Upper lobe of left lung (tissue), 6 donors: Measurements from ENCODE around the gene CACNA1A. TPM values are rescaled to one million over a fixed set of nuclear protein-coding genes. Genes with fewer than 3 reads are reported as not detected.

Experiments used
- ATAC-seq, 2 donors: fragments of 200-7000 bp; cut with Tn5 transposase; one replicate each; pipeline ENCODE4 v1.9.1; 2022; ENCODE audit warnings: mild to moderate bottlenecking in 2 of 2, moderate library complexity in 2 of 2; ENCODE audit not compliant: low FRiP score in 2 of 2
- DNase-seq, 2 donors: peaks; one replicate each; pipeline ENCODE4 v3.0.0-alpha.2; 2019 to 2020
- H3K27ac ChIP-seq, 4 donors: fragments of 200-600 bp; sonication (generic); one replicate each; pipeline ENCODE4 v1.5.1; 2016 to 2019
- H3K27me3 ChIP-seq, 4 donors: fragments of 200-600 bp; sonication (generic); one replicate each; pipeline ENCODE4 v1.5.1; 2017 to 2019
- H3K36me3 ChIP-seq, 4 donors: fragments of 200-600 bp; sonication (generic); one replicate each; pipeline ENCODE4 v1.5.1; 2016 to 2019
- H3K4me1 ChIP-seq, 4 donors: fragments of 200-600 bp; sonication (generic); one replicate each; pipeline ENCODE4 v1.5.1; 2018 to 2019
- H3K4me3 ChIP-seq, 4 donors: fragments of 200-600 bp; sonication (generic); one replicate each; pipeline ENCODE4 v1.5.1; 2017 to 2019; ENCODE audit warnings: mild to moderate bottlenecking in 2 of 4, moderate library complexity in 1 of 4
- H3K9me3 ChIP-seq, 4 donors: fragments of 200-600 bp; sonication (generic); one replicate each; pipeline ENCODE4 v1.5.1; 2018 to 2019
- EP300 ChIP-seq, 4 donors: sonication (generic); formaldehyde crosslinking; IDR thresholded peaks; one replicate each; pipeline ENCODE4 v1.5.1; 2017; ENCODE audit warnings: antibody characterized with exemption in 4 of 4, control low read depth in 2 of 4
- POLR2A ChIP-seq, 4 donors: fragments of 450-650 bp; IDR thresholded peaks; one replicate each; pipeline ENCODE4 v1.5.1; 2016 to 2017; ENCODE audit warnings: antibody characterized with exemption in 4 of 4, mild to moderate bottlenecking in 2 of 4
- POLR2AphosphoS5 ChIP-seq, 2 donors: sonication (generic); formaldehyde crosslinking; IDR thresholded peaks; one replicate each; pipeline ENCODE4 v1.5.1; 2017; ENCODE audit warnings: antibody characterized with exemption in 2 of 2
- WGBS, 2 donors: methylation state at CpG; one replicate each; pipeline ENCODE4 v1.1.5; 2017 to 2018; 5-methylcytosine and 5-hydroxymethylcytosine counted together
- total RNA-seq, 6 donors: library from RNA; depleted of rRNA in 4 of 6; stranded (reverse); fragments of >200 nt in 4 of 6; gene quantifications; one replicate each; pipeline versions ENCODE4 v1.1.0 to v1.2.1, GENCODE V29; 2016 to 2021
- TF ChIP-seq, protein P1 (sequence below), 6 experiments: fragments of 450-650 bp in 4 of 6; fragments of 200-600 bp in 2 of 6; sonication (generic) in 2 of 6; IDR thresholded peaks; one replicate each; pipeline ENCODE4 v1.5.1; 2016 to 2019; ENCODE audit warnings: antibody characterized with exemption in 6 of 6
- donor health status: DM: no; HTN: no; CAD: no; lungs with moderate emphysema.
- donor health status: DM: no; HTN: yes; CAD: no; lungs with severe emphysema.

Gene CACNA1A
- total RNA-seq, 6 donors from 2014 or later = 0.29 to 0.69 (median 0.67) TPM; not detected in 1

DNA sequence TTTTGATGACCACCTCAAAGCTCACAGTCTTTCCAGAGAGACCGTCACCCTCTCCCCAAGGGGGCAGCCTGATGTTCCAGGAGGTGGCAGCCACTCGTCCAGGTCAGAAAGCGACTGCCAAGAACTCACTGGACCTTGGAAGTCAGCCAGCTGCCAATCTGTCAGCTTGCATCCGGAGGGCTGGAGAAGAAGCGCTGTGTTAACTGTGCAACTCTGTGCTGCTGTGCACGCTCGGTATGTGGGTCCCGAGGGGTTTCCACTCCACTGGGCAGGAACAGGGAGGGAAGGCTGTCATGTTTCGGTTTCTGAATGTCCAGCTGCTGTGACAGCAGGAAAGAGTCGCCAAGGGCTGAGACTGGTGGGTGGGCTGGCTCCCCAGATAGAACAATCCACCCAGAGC is 89.2 kb downstream of the CACNA1A start:
- TF ChIP-seq POLR2AphosphoS5 (IDR thresholded peaks at IDR 0.05) = no peak
- no peak for TF ChIP-seq EP300 (IDR thresholded peaks at IDR 0.05)
- TF ChIP-seq, protein P1, sequence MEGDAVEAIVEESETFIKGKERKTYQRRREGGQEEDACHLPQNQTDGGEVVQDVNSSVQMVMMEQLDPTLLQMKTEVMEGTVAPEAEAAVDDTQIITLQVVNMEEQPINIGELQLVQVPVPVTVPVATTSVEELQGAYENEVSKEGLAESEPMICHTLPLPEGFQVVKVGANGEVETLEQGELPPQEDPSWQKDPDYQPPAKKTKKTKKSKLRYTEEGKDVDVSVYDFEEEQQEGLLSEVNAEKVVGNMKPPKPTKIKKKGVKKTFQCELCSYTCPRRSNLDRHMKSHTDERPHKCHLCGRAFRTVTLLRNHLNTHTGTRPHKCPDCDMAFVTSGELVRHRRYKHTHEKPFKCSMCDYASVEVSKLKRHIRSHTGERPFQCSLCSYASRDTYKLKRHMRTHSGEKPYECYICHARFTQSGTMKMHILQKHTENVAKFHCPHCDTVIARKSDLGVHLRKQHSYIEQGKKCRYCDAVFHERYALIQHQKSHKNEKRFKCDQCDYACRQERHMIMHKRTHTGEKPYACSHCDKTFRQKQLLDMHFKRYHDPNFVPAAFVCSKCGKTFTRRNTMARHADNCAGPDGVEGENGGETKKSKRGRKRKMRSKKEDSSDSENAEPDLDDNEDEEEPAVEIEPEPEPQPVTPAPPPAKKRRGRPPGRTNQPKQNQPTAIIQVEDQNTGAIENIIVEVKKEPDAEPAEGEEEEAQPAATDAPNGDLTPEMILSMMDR (IDR thresholded peaks at IDR 0.05) = no peak
- Histone ChIP-seq H3K9me3 (peaks cover 0 to 9% (median 4%) of the 10 kb centered on the region in 4 donors), H3K36me3 (no peaks in the 10 kb centered on the region), H3K4me3 (no peak overlapping the region), H3K4me1 (no peaks in the 10 kb centered on the region), H3K27ac (no peak overlapping the region), H3K27me3 (no peaks in the 10 kb centered on the region)
- DNase-seq (no peak), ATAC-seq (no peak)
- 41 to 57% methylated on average over 3 to 10 of the region's 10 CpGs for WGBS, 2 donors

DNA sequence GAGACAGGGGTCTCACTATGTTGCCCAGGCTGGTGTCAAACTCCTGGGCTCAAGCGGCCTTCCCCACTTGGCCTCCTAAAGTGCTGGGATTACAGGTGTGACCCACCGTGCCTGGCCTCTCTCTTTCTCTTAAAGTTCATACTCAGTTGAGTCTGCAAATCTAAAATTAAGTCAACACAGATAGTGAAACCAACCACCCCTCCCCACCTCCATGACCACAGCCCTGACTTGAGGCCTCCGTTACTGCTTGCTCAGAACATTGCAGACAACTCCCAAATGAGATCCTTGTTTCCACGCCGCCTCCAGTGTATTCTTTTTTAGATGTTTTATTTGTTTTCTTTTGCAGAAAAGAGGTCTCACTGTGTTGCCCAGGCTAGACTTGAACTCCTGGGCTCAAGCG is 94.4 kb downstream of the CACNA1A start:
- no peak for ATAC-seq

DNA sequence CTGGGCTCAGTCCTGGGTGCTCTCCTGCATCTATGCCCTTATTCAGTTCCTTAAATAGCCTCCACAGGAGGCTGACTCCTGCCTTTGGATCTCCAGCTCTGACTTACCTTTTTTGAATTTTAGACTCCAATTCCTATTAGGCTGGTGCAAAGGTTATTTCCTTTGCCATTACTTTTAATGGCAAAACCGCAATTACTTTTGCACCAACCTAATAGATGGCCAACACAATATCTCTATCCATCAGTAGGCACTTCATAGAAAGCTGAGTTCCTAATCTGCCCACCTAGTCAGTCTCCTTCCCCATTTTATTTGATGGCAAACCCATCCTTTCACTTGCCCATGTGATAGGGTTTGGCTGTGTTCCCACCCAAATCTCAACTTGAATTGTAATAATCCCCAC is 95.3 kb downstream of the CACNA1A start:
- Histone ChIP-seq H3K4me1 (no peaks in the 10 kb centered on the region), H3K27ac (no peak overlapping the region), H3K9me3 (no peaks in the 10 kb centered on the region), H3K36me3 (no peaks in the 10 kb centered on the region), H3K27me3 (no peaks in the 10 kb centered on the region), H3K4me3 (no peak overlapping the region)
- TF ChIP-seq POLR2A (IDR thresholded peaks at IDR 0.05) (no peak), POLR2AphosphoS5 (IDR thresholded peaks at IDR 0.05) (no peak), EP300 (IDR thresholded peaks at IDR 0.05) (no peak)
- TF ChIP-seq, protein P1 (IDR thresholded peaks at IDR 0.05) = no peak
- ATAC-seq (no peak), DNase-seq (no peak)
- 89 to 100% methylated on average over 1 of the region's 1 CpG for WGBS, 2 donors

More for the DNA sequence above, 94.4 kb downstream of the CACNA1A start:
- no peak for DNase-seq
- H3K4me1 ChIP-seq = no peaks in the 10 kb centered on the region
- H3K27ac ChIP-seq = no peak overlapping the region
- H3K27me3 ChIP-seq = no peaks in the 10 kb centered on the region
- no peak overlapping the region for H3K4me3 ChIP-seq
- no peaks in the 10 kb centered on the region for H3K36me3 ChIP-seq
- TF ChIP-seq POLR2AphosphoS5 (IDR thresholded peaks at IDR 0.05) (no peak), EP300 (IDR thresholded peaks at IDR 0.05) (no peak)
- WGBS, 2 donors = 90 to 93% methylated on average over 6 of the region's 6 CpGs
- H3K9me3 ChIP-seq = no peaks in the 10 kb centered on the region

DNA sequence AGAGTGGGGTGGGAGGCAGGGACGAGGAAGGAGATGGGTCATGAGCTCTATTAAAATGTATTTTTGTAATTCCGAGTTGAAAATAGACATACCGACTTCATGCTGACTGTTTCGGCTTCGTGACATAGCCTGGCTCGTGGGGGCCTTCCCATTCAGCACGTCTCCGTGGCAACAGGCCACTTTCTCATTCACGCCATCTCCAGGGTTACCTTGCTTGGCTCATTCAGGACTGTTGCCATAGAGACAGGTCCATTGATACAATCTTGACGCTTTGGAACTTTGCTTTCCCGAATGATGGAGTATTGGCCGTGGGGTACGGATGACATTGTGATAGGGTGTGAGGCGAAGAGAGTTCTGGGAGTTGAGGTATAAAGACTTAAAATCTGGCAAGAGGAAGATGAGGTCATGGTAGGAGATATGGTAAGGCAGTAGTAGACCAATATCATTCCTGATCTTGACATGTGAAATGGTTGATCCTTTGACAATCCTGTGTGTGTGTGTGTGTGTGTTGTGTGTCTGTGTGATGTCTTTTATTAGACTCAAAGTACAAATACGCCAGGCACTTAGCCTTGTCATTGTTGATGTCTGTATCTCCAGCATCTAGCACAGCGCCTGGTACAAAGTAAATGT is 97.3 kb downstream of the CACNA1A start:
- TF ChIP-seq, protein P1 (IDR thresholded peaks at IDR 0.05) = no peak
- TF ChIP-seq EP300 (IDR thresholded peaks at IDR 0.05) (no peak), POLR2A (IDR thresholded peaks at IDR 0.05) (no peak), POLR2AphosphoS5 (IDR thresholded peaks at IDR 0.05) (no peak)
- Histone ChIP-seq H3K36me3 (no peaks in the 10 kb centered on the region), H3K4me3 (no peak overlapping the region), H3K27ac (no peak overlapping the region), H3K4me1 (no peaks in the 10 kb centered on the region), H3K9me3 (no peaks in the 10 kb centered on the region), H3K27me3 (no peaks in the 10 kb centered on the region)
- DNase-seq (no peak), ATAC-seq (no peak)
- 77 to 79% methylated on average over 16 of the region's 16 CpGs for WGBS, 2 donors

DNA sequence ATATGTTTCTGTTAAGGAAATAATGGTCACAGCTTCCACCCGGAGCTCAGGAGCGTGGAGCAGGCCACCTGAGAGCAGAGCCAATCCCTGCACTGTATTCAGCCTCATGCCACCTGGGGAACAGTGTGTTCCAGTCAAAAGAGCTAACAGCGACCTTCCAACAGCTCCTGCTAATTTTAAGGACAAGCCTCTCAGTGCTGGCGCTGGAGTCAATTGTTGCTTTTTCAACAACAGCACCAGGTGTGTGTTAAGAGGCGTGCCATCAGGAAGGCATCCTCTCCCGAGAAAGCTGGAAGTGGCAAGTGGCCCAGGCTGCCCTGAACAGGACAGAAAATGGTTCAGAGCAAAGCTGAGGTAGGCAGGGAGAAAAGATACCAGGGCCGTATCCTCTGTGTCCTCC is 102.0 kb downstream of the CACNA1A start:
- no peak for TF ChIP-seq EP300 (IDR thresholded peaks at IDR 0.05)
- TF ChIP-seq POLR2A (IDR thresholded peaks at IDR 0.05) = no peak
- no peak for TF ChIP-seq POLR2AphosphoS5 (IDR thresholded peaks at IDR 0.05)
- TF ChIP-seq, protein P1 (IDR thresholded peaks at IDR 0.05) = no peak
- ATAC-seq (no peak), DNase-seq (no peak)
- H3K4me1 ChIP-seq = no peaks in the 10 kb centered on the region
- H3K27ac ChIP-seq = no peak overlapping the region
- no peak overlapping the region for H3K4me3 ChIP-seq
- WGBS, 2 donors = 56 to 74% methylated on average over 7 of the region's 7 CpGs
- H3K9me3 ChIP-seq = peaks cover 0 to 11% (median 2%) of the 10 kb centered on the region in 4 donors
- H3K36me3 ChIP-seq = no peaks in the 10 kb centered on the region
- no peaks in the 10 kb centered on the region for H3K27me3 ChIP-seq
